ENCODE results near the gene PTPRZ1. TPM values are rescaled to one million over a fixed set of nuclear protein-coding genes. Genes with fewer than 3 reads are reported as not detected.

PTPRZ1 gene
- total and polyA plus RNA-seq, 2 of the 4 experiments (the other 2 are of a cell fraction), result not detected

DNA sequence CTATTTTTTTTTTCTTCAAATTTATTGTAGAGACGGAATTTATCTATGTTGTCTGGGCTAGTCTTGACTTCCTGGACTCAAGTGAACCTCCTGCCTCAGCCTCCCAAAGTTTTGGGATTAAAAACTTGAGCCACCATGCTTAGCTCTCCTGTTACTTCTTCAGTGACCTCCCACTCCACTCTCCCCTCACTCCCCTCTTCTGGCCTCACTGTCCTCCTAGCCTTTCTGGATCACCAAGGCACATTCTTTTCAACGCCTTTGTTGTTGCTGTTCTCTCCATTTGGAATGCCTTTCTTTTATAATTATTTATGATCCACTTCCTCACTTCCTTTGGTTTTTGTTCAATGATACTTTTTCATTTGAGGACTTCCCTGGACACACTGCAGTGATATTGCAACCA lies 17.9 kb downstream of the PTPRZ1 start:
- no peak overlapping the region for H2BK120ac ChIP-seq (ENCODE audit: low read depth, low read length)
- H4K20me1 ChIP-seq (ENCODE audit: insufficient read depth, low read length), result no peaks in the 10 kb centered on the region
- intact Hi-C loops (cut with micrococcal nuclease) (no loop called here), in situ Hi-C loops (cut with MboI; ENCODE audit: low sequenced_read_pairs) (no loop called here), dilution Hi-C loops (cut with HindIII; ENCODE audit: low sequenced_read_pairs, unreplicated experiment) (no loop called here)
- ChIA-PET CTCF (no interaction called here), POLR2A (ENCODE audit: unreplicated experiment) (no interaction called here)
- no peaks in the 10 kb centered on the region for H3K4me1 ChIP-seq (ENCODE audit: control insufficient read depth, insufficient read depth, low read length)
- H3K27ac ChIP-seq (ENCODE audit: insufficient read depth, low read length), result no peak overlapping the region
- no peaks in the 10 kb centered on the region for H3K79me1 ChIP-seq (ENCODE audit: low read depth in 1 of 2, low read length in 2 of 2)
- H3K18ac ChIP-seq (ENCODE audit: low read depth, low read length), result no peak overlapping the region
- no peak overlapping the region for H3K9ac ChIP-seq (ENCODE audit: low read depth, low read length)
- no peak overlapping the region for H4K8ac ChIP-seq (ENCODE audit: low read depth in 2 of 2, low read length in 2 of 2)
- no peak overlapping the region for H3K23ac ChIP-seq (ENCODE audit: low read depth, low read length)
- H2BK15ac ChIP-seq (ENCODE audit: low read depth, low read length), result no peak overlapping the region
- TF ChIP-seq MAZ (IDR thresholded peaks at IDR 0.05; ENCODE audit: borderline replicate concordance, low read depth, low read length), result no peak
- TF ChIP-seq POLR2A (IDR thresholded peaks at IDR 0.05; ENCODE audit: low read depth, low read length), result no peak
- TF ChIP-seq, protein P1, sequence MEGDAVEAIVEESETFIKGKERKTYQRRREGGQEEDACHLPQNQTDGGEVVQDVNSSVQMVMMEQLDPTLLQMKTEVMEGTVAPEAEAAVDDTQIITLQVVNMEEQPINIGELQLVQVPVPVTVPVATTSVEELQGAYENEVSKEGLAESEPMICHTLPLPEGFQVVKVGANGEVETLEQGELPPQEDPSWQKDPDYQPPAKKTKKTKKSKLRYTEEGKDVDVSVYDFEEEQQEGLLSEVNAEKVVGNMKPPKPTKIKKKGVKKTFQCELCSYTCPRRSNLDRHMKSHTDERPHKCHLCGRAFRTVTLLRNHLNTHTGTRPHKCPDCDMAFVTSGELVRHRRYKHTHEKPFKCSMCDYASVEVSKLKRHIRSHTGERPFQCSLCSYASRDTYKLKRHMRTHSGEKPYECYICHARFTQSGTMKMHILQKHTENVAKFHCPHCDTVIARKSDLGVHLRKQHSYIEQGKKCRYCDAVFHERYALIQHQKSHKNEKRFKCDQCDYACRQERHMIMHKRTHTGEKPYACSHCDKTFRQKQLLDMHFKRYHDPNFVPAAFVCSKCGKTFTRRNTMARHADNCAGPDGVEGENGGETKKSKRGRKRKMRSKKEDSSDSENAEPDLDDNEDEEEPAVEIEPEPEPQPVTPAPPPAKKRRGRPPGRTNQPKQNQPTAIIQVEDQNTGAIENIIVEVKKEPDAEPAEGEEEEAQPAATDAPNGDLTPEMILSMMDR (conservative IDR thresholded peaks at IDR 0.05; ENCODE audit: low read depth, low read length), result no peak
- TF ChIP-seq, protein P2, sequence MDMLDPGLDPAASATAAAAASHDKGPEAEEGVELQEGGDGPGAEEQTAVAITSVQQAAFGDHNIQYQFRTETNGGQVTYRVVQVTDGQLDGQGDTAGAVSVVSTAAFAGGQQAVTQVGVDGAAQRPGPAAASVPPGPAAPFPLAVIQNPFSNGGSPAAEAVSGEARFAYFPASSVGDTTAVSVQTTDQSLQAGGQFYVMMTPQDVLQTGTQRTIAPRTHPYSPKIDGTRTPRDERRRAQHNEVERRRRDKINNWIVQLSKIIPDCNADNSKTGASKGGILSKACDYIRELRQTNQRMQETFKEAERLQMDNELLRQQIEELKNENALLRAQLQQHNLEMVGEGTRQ (IDR thresholded peaks at IDR 0.05; ENCODE audit: low read depth, low read length), result no peak
- TF ChIP-seq RAD21 (IDR thresholded peaks at IDR 0.05; ENCODE audit: low read length), result no peak
- TF ChIP-seq MXI1 (IDR thresholded peaks at IDR 0.05; ENCODE audit: borderline replicate concordance, low read depth, low read length), result no peak
- no peak for TF ChIP-seq BHLHE40 (IDR thresholded peaks at IDR 0.05; ENCODE audit: low read depth, low read length)
- TF ChIP-seq, protein P3, sequence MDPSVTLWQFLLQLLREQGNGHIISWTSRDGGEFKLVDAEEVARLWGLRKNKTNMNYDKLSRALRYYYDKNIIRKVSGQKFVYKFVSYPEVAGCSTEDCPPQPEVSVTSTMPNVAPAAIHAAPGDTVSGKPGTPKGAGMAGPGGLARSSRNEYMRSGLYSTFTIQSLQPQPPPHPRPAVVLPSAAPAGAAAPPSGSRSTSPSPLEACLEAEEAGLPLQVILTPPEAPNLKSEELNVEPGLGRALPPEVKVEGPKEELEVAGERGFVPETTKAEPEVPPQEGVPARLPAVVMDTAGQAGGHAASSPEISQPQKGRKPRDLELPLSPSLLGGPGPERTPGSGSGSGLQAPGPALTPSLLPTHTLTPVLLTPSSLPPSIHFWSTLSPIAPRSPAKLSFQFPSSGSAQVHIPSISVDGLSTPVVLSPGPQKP (IDR thresholded peaks at IDR 0.05; ENCODE audit: borderline replicate concordance, low read depth, low read length), result no peak
- TF ChIP-seq FOS (IDR thresholded peaks at IDR 0.05; ENCODE audit: low read depth, low read length), result no peak
- no peak for TF ChIP-seq NFE2L2 (IDR thresholded peaks at IDR 0.05; ENCODE audit: low read depth, low read length)
- TF ChIP-seq SMC3 (IDR thresholded peaks at IDR 0.05; ENCODE audit: low read depth, low read length), result no peak
- no peak overlapping the region for H3K4me2 ChIP-seq (ENCODE audit: low read depth, low read length)
- H3K14ac ChIP-seq (replicated peaks; ENCODE audit: low read depth, low read length), result no peak overlapping the region
- H2AK9ac ChIP-seq (replicated peaks; ENCODE audit: low read depth, low read length, poor library complexity), result no peak overlapping the region
- no peak overlapping the region for H2BK20ac ChIP-seq (ENCODE audit: low read depth, low read length)
- H3K9me3 ChIP-seq (ENCODE audit: control insufficient read depth, insufficient read depth, low read length), result no peaks in the 10 kb centered on the region
- no peak overlapping the region for H4K5ac ChIP-seq (ENCODE audit: low read depth, low read length)
- DNase-seq (no peak), ATAC-seq (ENCODE audit: low read depth) (no peak)
- no peak overlapping the region for H3K4ac ChIP-seq (ENCODE audit: low read depth, low read length)
- no TSS peak for BruUV-seq (replicated peaks)
- H3K36me3 ChIP-seq (ENCODE audit: control insufficient read depth, insufficient read depth, low read length), result no peaks in the 10 kb centered on the region
- H3K4me3 ChIP-seq (ENCODE audit: insufficient read depth, low read depth, low read length), result no peak overlapping the region
- no peaks in the 10 kb centered on the region; the same call in 1 of the 2 replicates for H3K9me1 ChIP-seq (ENCODE audit: insufficient read depth, low read length)
- no peaks in the 10 kb centered on the region; the same call in 1 of the 2 replicates for H3K27me3 ChIP-seq (ENCODE audit: control insufficient read depth, insufficient read depth, low read length)
- no peak overlapping the region for H3K56ac ChIP-seq (ENCODE audit: extremely low read depth, insufficient read depth, low read length)
- no peak overlapping the region for H2BK5ac ChIP-seq (ENCODE audit: low read depth, low read length, poor library complexity, severe bottlenecking)
- no peak overlapping the region for H4K91ac ChIP-seq (ENCODE audit: insufficient read depth, low read depth, low read length)
- H2AFZ ChIP-seq (replicated peaks; ENCODE audit: low read length, poor library complexity), result no peak overlapping the region
- no CpG with 5 or more reads among the region's 2 CpGs for WGBS, 2 experiments (ENCODE audit: extremely low coverage in 2 of 2, insufficient read length in 1 of 2)
- no peak overlapping the region for H2AK5ac ChIP-seq (ENCODE audit: low read depth, low read length)
